ENCODE results near the gene ZCCHC14. TPM values are rescaled to one million over a fixed set of nuclear protein-coding genes. Genes with fewer than 3 reads are reported as not detected.
"Not testable (repeated sequence)": the region's sequence is repeated elsewhere in the genome, so short reads cannot be mapped to it uniquely, and the experiment has no call there.

The ZCCHC14 gene
- total RNA-seq, 1 donor from 2014 or later, result 20.1 TPM

DNA sequence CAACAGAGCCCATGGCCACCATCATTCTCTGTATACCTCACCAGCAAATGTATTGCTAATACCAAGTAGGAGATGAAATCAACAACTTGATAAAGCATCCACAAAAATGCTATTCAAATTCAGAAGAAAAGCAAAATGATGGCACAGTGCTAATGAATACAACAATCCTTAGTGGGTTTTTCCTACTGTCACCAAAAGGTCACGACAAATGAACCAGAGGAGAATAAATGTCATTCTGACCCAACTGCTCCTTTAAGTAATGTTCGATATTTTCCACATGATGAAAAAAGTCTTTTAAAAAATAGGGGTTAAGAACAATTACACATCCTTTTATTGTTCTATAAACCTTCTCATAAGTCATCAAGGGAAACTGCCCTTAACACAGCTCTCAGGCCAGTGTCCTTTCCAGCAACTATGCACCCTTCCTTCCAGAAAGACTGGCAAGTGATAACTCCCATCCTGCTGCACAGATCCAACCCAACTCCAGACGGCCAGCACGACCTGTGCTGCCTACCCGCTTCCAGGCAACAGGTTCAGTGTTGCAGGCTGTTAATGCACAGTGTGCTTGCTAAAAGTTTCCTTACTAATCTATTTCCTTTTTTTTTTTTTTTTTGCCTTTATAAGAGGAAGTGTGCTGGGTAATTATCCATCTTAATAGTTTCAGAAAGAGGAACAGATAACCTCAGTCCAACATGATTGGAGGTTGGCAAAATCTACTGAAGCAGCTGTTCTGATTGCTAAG is 124.6 kb downstream of the ZCCHC14 start:
- DNase-seq (ENCODE audit: extremely low read depth, low read depth, low spot score), result no peak

DNA sequence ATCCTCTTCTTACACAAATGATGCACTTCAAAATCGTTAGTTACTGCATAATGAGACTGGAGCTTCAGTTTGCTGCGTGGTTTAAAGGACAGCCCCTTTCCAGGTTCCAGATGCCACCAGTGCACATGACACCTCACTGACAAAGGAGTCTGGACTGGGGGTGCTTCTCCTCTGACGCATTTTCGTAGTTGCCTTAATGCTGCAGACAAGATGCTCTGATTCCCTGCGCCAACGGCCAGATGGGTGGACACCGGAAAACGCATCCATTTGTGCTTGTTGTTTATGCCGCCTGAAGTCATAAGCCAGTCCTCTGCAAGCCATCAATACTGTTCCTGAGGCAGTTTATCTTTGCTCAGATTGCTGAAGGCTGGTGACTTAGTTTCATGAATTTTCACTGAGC is 125.3 kb downstream of the ZCCHC14 start:
- DNase-seq (ENCODE audit: extremely low read depth, low read depth, low spot score), result no peak

DNA sequence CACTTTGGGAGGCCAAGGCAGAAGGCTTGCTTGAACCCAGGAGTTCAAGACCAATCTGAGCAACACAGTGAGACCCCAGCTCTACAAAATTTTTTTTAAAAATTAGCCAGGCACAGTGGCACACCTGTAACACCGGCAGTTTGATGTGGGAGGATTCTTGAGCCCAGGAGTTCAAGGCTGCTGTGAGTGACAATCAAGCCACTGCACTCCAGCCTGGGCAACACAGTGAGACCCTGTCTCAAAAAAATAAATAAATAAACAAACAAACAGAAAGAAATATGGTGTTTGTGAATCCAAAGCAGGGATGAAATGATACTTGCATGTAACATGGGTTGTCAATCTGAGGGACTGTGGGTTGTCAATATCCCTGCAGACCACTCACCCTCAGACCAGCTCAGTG is 125.9 kb downstream of the ZCCHC14 start:
- DNase-seq (ENCODE audit: extremely low read depth, low read depth, low spot score), result no peak

DNA sequence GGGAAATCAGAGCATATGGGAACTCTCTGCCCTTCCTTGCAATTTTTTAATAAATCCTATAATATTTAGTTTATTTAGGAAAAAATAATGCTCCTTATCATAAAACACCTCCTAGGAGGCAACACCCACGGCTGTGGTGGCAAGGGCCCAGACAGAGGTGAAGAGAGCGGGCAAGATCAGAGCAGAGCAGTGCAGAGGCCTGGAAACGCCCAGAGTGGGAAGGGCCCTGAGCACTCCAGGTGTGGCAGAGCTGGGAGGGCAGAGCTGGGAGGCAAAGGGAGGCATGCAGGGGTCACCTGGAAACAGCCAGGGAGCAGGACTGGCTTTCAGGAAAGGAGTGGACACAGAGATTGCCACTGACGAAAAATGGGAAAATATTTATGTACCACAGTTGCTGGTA is 126.5 kb downstream of the ZCCHC14 start:
- no peak for DNase-seq (ENCODE audit: extremely low read depth, low read depth, low spot score)

GRCh38 chr16:87365021-87365713 is 127.7 kb downstream of the ZCCHC14 start:
- DNase-seq (ENCODE audit: extremely low read depth, low read depth, low spot score), result no peak

DNA sequence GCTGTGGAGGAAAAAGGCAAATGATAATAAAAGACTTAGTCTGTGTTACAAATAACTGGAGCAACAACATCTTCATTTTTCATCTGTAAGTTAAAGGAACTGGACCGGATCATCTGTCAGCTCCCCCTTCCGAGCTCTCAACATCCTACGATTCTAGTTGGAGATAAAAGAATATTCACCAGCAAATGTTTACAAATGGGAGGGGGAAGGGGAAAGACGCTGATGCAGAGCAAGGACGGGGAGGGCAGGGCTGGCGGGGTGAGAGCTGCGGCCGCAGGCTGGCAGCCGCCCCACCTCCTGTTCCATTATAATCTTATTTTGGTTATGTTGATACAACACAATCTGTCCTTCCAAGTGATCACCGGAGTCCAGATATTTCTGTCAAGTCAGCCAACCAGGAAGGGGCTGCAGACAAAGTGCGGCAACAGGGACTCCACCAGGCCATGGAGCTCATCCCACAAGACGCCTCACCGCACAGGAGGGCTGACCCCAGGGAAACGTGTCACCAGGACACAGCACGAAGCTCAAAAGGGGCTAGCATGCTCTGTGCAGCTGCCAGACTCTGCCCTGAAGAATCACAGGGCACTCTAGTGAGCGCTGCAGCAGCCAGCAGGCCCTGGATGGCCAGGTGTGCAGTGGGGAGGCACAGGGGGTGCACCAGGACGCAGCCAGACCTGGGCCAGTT is 128.9 kb downstream of the ZCCHC14 start:
- DNase-seq (ENCODE audit: extremely low read depth, low read depth, low spot score), result no peak

GRCh38 chr16:87362828-87363559 is 129.8 kb downstream of the ZCCHC14 start:
- not testable (repeated sequence) for DNase-seq (ENCODE audit: extremely low read depth, low read depth, low spot score)

DNA sequence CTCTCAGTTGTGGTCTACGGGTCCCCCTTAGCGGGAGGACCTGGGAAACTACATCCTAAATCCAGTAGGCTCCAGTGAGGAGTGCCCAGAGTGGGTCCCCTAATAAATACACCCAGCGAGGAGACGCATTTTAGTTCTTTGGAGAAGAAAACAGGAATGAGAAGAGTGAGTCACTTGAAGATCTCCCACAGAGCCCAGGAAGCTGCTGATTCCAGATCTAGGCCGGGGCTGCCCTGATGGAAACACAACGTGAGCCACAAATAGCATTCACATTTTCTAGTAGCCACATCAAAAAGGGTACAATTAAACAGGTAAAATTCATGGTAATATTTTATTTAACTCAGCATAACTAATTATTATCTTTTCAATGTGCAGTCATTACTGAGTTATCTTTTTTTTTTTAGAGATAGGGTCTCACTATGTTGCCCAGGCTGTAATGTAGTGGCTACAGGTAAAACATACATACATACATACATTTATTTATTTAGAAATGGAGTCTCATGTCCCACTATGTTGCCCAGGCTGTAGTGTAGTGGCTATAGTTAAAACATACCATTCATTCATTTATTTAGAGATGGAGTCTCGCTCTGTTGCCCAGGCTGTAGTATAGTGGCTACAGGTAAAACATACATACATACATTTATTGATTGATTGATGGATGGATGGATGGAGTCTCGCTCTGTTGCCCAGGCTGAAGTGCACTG is 130.8 kb downstream of the ZCCHC14 start:
- no peak for DNase-seq (ENCODE audit: extremely low read depth, low read depth, low spot score)

- DNase-seq (ENCODE audit: extremely low read depth, low read depth, low spot score), result no peak
Measured at GRCh38 chr16:87360862-87361610, 131.8 kb downstream of the ZCCHC14 start.

DNA sequence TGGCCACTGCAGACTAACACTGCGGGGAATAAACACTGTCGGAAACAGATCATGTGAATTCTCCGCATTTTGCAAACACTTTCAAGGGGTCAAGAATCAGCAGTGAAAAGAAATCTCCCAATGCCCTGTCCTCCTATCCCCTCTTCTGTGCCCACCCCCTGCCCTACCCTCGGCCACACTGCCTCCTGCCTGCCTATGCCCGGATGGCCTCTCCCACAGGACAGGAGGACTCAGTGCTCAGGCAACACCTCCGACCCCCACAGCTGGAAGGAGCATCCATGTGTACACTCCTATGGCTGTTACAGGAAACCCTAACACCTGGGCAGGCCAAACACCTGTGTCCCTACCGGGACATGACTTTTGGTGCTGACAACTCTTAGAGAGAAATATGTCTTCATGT is 133.7 kb downstream of the ZCCHC14 start:
- no peak for DNase-seq (ENCODE audit: extremely low read depth, low read depth, low spot score)

DNA sequence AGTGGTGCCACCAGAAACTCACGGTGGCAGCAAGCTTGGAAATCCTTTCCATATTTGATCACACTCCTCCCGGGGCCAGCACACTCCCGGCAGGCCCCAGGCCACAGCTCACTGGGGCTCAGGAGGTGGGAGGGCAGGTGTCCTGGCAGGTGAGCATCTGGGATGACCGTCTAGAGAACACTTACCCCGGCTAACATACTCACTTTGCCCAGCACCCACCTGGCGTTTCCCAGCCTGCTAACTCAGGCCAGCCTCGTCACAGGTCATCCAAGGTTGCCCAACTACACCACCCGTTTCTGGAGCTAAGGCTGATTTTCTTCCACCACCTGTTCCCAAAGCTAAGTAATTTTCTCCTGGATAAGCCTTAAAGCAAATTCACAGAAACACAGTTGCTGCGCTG is 134.1 kb downstream of the ZCCHC14 start:
- DNase-seq (ENCODE audit: extremely low read depth, low read depth, low spot score), result no peak

GRCh38 chr16:87358250-87358649 is 134.6 kb downstream of the ZCCHC14 start:
- no peak for DNase-seq (ENCODE audit: extremely low read depth, low read depth, low spot score)

GRCh38 chr16:87356491-87356853 is 136.4 kb downstream of the ZCCHC14 start:
- no peak for DNase-seq (ENCODE audit: extremely low read depth, low read depth, low spot score)

Other genes with a start within 250 kb of the ZCCHC14 start
- gene C16orf95, start 175.6 kb downstream of the ZCCHC14 start, total RNA-seq, result 1.6 and 3.5 TPM in 2 replicates
- gene FBXO31, start 109.2 kb downstream of the ZCCHC14 start, total RNA-seq, result 33.5 and 34.9 TPM in 2 replicates
- gene MAP1LC3B, start 100.7 kb downstream of the ZCCHC14 start, total RNA-seq, result 105 and 142 TPM in 2 replicates
- gene JPH3, start 109.5 kb upstream of the ZCCHC14 start, total RNA-seq, result 0.23 and 1.0 TPM in 2 replicates